HepG2 (cell line): ENCODE results near the gene EIF6. TPM values are rescaled to one million over a fixed set of nuclear protein-coding genes. Genes with fewer than 3 reads are reported as not detected.

Source experiments
- CCAR2 ChIP-seq: fragments of 200-400 bp; formaldehyde crosslinking; optimal IDR thresholded peaks from 2 replicates; pipeline ENCODE3; 2018; ENCODE audit warnings: low read depth, mild to moderate bottlenecking, low read length, moderate library complexity
- HDAC2 ChIP-seq: sonication (generic); formaldehyde crosslinking; IDR thresholded peaks from 2 replicates; pipeline ENCODE4 v1.4.0; 2020; ENCODE audit warnings: missing genetic modification reagents
- MATR3 ChIP-seq: sonication (generic); formaldehyde crosslinking; IDR thresholded peaks from 2 replicates; pipeline ENCODE4 v1.4.0; 2020; ENCODE audit warnings: missing genetic modification reagents
- MEIS2 ChIP-seq: sonication (generic); formaldehyde crosslinking; IDR thresholded peaks from 2 replicates; pipeline ENCODE4 v1.9.0; 2021; ENCODE audit warnings: mild to moderate bottlenecking, missing genetic modification reagents
- MTA1 ChIP-seq: sonication (generic); formaldehyde crosslinking; IDR thresholded peaks from 2 replicates; pipeline ENCODE4 v1.4.0; 2020; ENCODE audit warnings: missing genetic modification reagents, mild to moderate bottlenecking, borderline replicate concordance
- NKX3-1 ChIP-seq: sonication (generic); formaldehyde crosslinking; IDR thresholded peaks from 2 replicates; pipeline ENCODE4 v1.5.0; 2020; ENCODE audit warnings: missing genetic modification reagents
- SIN3B ChIP-seq: fragments of 150-350 bp; IDR thresholded peaks from 2 replicates; pipeline ENCODE4 v1.6.1; 2014; ENCODE audit warnings: low read length
- TAF15 ChIP-seq: fragments of 200-400 bp; formaldehyde crosslinking; IDR thresholded peaks from one replicate; pipeline ENCODE4 v1.6.1; 2018; ENCODE audit warnings: mild to moderate bottlenecking, low read depth, low read length; ENCODE audit not compliant: poor library complexity, severe bottlenecking
- U2AF2 ChIP-seq: fragments of 200-400 bp; formaldehyde crosslinking; IDR thresholded peaks from 2 replicates; pipeline ENCODE4 v1.6.1; 2017; ENCODE audit warnings: low read depth, mild to moderate bottlenecking, low read length
- ZKSCAN1 ChIP-seq: fragments of 150-350 bp; IDR thresholded peaks from 2 replicates; pipeline ENCODE4 v1.6.1; 2014; ENCODE audit warnings: low read length
- ZNF296 ChIP-seq: sonication (generic); formaldehyde crosslinking; conservative IDR thresholded peaks from 2 replicates; pipeline ENCODE4 v1.5.0; 2020; ENCODE audit warnings: mild to moderate bottlenecking, missing genetic modification reagents
- ZNF33B ChIP-seq: sonication (generic); formaldehyde crosslinking; IDR thresholded peaks from 2 replicates; pipeline ENCODE4 v1.5.1; 2020; ENCODE audit warnings: mild to moderate bottlenecking, missing genetic modification reagents
- ZNF530 ChIP-seq: sonication (generic); formaldehyde crosslinking; IDR thresholded peaks from 2 replicates; pipeline ENCODE4 v1.5.0; 2020; ENCODE audit warnings: low read depth, mild to moderate bottlenecking, missing genetic modification reagents
- ZNF562 ChIP-seq: sonication (generic); formaldehyde crosslinking; IDR thresholded peaks from 2 replicates; pipeline ENCODE4 v1.8.0; 2022; ENCODE audit warnings: missing genetic modification reagents, borderline replicate concordance
- ZNF616 ChIP-seq: sonication (generic); formaldehyde crosslinking; IDR thresholded peaks from 2 replicates; pipeline ENCODE4 v1.5.0; 2020; ENCODE audit warnings: low read depth, mild to moderate bottlenecking, missing genetic modification reagents
- ZSCAN22 ChIP-seq: sonication (generic); formaldehyde crosslinking; IDR thresholded peaks from 2 replicates; pipeline ENCODE4 v1.4.0; 2020; ENCODE audit warnings: mild to moderate bottlenecking, missing genetic modification reagents
- polyA plus RNA-seq, 8 experiments: library from polyadenylated mRNA; depleted of rRNA in 3 of 8; stranded (reverse) in 7 of 8; unstranded in 1 of 8; fragments of >200 nt; fragmentation: Illumina TruSeq in 4 of 8; extraction: Trizol in 4 of 8; gene quantifications; 2 replicates each; pipeline versions ENCODE4 v1.2.1 to v1.2.3, GENCODE V29; 2011 to 2016; ENCODE audit warnings: low read depth in 4 of 8, missing spikeins in 1 of 8, mixed read lengths in 1 of 8; ENCODE audit not compliant: insufficient read depth in 1 of 8
- total RNA-seq, 5 experiments: library from RNA; depleted of rRNA; stranded (reverse); fragments of >200 nt; fragmentation: Illumina TruSeq; extraction: Trizol; gene quantifications; 2 replicates each; pipeline ENCODE4 v1.2.3, GENCODE V29; 2016; ENCODE audit warnings: low read depth in 1 of 5
- TF ChIP-seq, protein P1 (sequence below): sonication (generic); formaldehyde crosslinking; IDR thresholded peaks from 2 replicates; pipeline ENCODE4 v1.9.0; 2021; ENCODE audit warnings: missing genetic modification reagents, mild to moderate bottlenecking, borderline replicate concordance
- TF ChIP-seq, protein P2 (sequence below): sonication (generic); formaldehyde crosslinking; IDR thresholded peaks from 2 replicates; pipeline ENCODE4 v1.5.0; 2020; ENCODE audit warnings: mild to moderate bottlenecking, missing genetic modification reagents, borderline replicate concordance
- TF ChIP-seq, protein P3 (sequence below): sonication (generic); formaldehyde crosslinking; IDR thresholded peaks from 2 replicates; pipeline ENCODE4 v1.8.1; 2023; ENCODE audit warnings: mild to moderate bottlenecking, missing genetic modification reagents

EIF6 gene
- total and polyA plus RNA-seq, 2 of the 13 experiments (the other 11 are each of a cell fraction or from before 2014, with no cell fraction given) = 462 to 466 TPM

DNA sequence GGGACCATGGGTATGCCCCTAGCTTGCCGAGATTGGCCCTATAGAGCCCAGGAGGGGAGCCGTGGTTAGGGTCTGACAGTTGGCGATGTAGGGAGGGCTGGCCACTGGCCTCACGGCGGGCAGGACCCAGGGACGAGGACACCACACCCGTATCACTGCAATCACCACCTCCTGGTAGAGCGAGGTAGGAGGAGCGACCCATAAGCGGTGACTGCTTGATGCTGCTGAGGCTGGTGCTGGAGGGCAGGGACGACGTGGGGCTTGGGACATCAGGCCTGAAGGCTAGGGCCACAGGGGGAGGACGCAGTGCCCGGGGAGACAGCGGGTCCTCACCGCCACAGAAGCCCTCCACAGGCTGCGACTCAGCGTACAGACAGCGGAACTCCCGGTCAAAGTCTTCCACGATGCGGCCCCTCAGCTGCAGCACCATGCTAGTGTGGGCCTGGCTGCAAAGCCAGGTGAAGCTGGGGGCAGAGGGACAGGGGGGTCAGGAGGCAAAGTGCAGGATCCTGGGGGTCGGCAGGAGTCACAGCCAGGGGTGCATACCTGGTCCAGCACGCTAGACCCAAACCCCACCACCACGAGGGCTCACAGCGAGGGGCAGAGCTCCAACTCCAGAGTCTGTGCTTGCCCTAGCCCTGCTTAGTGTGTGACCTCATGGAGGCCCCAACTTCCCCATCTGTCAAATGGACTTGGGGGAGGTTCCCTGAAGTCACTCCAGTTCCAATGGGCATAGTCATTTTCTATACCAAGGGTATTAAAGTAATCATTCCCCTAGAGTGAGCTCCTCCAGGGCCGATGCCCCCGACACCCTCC is 3.1 kb upstream of the EIF6 start (continued):
- TF ChIP-seq, protein P1, sequence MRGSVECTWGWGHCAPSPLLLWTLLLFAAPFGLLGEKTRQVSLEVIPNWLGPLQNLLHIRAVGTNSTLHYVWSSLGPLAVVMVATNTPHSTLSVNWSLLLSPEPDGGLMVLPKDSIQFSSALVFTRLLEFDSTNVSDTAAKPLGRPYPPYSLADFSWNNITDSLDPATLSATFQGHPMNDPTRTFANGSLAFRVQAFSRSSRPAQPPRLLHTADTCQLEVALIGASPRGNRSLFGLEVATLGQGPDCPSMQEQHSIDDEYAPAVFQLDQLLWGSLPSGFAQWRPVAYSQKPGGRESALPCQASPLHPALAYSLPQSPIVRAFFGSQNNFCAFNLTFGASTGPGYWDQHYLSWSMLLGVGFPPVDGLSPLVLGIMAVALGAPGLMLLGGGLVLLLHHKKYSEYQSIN (CRISPR knock-in tag) = no peak
- TF ChIP-seq, protein P2, sequence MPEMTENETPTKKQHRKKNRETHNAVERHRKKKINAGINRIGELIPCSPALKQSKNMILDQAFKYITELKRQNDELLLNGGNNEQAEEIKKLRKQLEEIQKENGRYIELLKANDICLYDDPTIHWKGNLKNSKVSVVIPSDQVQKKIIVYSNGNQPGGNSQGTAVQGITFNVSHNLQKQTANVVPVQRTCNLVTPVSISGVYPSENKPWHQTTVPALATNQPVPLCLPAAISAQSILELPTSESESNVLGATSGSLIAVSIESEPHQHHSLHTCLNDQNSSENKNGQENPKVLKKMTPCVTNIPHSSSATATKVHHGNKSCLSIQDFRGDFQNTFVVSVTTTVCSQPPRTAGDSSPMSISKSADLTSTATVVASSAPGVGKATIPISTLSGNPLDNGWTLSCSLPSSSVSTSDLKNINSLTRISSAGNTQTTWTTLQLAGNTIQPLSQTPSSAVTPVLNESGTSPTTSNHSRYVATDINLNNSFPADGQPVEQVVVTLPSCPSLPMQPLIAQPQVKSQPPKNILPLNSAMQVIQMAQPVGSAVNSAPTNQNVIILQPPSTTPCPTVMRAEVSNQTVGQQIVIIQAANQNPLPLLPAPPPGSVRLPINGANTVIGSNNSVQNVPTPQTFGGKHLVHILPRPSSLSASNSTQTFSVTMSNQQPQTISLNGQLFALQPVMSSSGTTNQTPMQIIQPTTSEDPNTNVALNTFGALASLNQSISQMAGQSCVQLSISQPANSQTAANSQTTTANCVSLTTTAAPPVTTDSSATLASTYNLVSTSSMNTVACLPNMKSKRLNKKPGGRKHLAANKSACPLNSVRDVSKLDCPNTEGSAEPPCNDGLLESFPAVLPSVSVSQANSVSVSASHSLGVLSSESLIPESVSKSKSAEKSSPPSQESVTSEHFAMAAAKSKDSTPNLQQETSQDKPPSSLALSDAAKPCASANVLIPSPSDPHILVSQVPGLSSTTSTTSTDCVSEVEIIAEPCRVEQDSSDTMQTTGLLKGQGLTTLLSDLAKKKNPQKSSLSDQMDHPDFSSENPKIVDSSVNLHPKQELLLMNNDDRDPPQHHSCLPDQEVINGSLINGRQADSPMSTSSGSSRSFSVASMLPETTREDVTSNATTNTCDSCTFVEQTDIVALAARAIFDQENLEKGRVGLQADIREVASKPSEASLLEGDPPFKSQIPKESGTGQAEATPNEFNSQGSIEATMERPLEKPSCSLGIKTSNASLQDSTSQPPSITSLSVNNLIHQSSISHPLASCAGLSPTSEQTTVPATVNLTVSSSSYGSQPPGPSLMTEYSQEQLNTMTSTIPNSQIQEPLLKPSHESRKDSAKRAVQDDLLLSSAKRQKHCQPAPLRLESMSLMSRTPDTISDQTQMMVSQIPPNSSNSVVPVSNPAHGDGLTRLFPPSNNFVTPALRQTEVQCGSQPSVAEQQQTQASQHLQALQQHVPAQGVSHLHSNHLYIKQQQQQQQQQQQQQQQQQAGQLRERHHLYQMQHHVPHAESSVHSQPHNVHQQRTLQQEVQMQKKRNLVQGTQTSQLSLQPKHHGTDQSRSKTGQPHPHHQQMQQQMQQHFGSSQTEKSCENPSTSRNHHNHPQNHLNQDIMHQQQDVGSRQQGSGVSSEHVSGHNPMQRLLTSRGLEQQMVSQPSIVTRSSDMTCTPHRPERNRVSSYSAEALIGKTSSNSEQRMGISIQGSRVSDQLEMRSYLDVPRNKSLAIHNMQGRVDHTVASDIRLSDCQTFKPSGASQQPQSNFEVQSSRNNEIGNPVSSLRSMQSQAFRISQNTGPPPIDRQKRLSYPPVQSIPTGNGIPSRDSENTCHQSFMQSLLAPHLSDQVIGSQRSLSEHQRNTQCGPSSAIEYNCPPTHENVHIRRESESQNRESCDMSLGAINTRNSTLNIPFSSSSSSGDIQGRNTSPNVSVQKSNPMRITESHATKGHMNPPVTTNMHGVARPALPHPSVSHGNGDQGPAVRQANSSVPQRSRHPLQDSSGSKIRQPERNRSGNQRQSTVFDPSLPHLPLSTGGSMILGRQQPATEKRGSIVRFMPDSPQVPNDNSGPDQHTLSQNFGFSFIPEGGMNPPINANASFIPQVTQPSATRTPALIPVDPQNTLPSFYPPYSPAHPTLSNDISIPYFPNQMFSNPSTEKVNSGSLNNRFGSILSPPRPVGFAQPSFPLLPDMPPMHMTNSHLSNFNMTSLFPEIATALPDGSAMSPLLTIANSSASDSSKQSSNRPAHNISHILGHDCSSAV (CRISPR knock-in tag) = no peak
- no peak for TF ChIP-seq MATR3
- TF ChIP-seq ZSCAN22 (CRISPR knock-in tag) = 0 out of 2 replicates have a peak, but pooled peaks have one; percentile 38
- TF ChIP-seq ZNF616 (CRISPR knock-in tag) = peak; percentile 67; the same call in 1 of the 2 replicates
- TF ChIP-seq NKX3-1 (CRISPR knock-in tag) = no peak
- TF ChIP-seq U2AF2 = no peak
- TF ChIP-seq ZNF296 = 0 out of 2 replicates have a peak, but pooled peaks have one; percentile 38
- no peak for TF ChIP-seq ZNF562 (CRISPR knock-in tag)
- TF ChIP-seq HDAC2 (CRISPR knock-in tag) = no peak
- no peak for TF ChIP-seq ZKSCAN1
- peak; percentile 49 for TF ChIP-seq TAF15
- TF ChIP-seq, protein P3, sequence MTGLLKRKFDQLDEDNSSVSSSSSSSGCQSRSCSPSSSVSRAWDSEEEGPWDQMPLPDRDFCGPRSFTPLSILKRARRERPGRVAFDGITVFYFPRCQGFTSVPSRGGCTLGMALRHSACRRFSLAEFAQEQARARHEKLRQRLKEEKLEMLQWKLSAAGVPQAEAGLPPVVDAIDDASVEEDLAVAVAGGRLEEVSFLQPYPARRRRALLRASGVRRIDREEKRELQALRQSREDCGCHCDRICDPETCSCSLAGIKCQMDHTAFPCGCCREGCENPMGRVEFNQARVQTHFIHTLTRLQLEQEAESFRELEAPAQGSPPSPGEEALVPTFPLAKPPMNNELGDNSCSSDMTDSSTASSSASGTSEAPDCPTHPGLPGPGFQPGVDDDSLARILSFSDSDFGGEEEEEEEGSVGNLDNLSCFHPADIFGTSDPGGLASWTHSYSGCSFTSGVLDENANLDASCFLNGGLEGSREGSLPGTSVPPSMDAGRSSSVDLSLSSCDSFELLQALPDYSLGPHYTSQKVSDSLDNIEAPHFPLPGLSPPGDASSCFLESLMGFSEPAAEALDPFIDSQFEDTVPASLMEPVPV (CRISPR knock-in tag) = peak; percentile 78; the same call in 1 of the 2 replicates
- no peak for TF ChIP-seq MEIS2
- no peak for TF ChIP-seq CCAR2
- no peak for TF ChIP-seq ZNF530 (CRISPR knock-in tag)
- TF ChIP-seq SIN3B = no peak
- peak; percentile 72; the same call in 1 of the 2 replicates for TF ChIP-seq MTA1 (CRISPR knock-in tag)
- TF ChIP-seq ZNF33B (CRISPR knock-in tag) = no peak
